Central memory CD8-positive, alpha-beta T cell (primary cell): ENCODE data around the gene HDGFL1.

Experiments
- ATAC-seq: fragments of 150-1000 bp; cut with Tn5 transposase; replicated peaks from 2 replicates; pipeline ENCODE4 v1.10.0; 2022; ENCODE audit warnings: mild to moderate bottlenecking, moderate FRiP score, moderate number of reproducible peaks; ENCODE audit not compliant: poor library complexity, severe bottlenecking; ENCODE audit errors: extremely low read depth
- DNase-seq, 2 donors: peaks; one replicate each; pipeline ENCODE4 v3.0.0; 2021; ENCODE audit warnings: low spot score in 2 of 2
- H3K27ac Mint-ChIP-seq: one replicate; pipeline ENCODE4 v1.8.0; 2022; ENCODE audit warnings: low read depth, mild to moderate bottlenecking, moderate library complexity, mixed read lengths
- H3K27me3 Mint-ChIP-seq: one replicate; pipeline ENCODE4 v1.8.0; 2022; ENCODE audit warnings: mixed read lengths
- H3K36me3 Mint-ChIP-seq: one replicate; pipeline ENCODE4 v1.8.0; 2022; ENCODE audit warnings: mild to moderate bottlenecking, moderate library complexity, mixed read lengths; ENCODE audit not compliant: insufficient read depth
- H3K4me1 Mint-ChIP-seq: one replicate; pipeline ENCODE4 v1.8.0; 2022; ENCODE audit warnings: mixed read lengths
- H3K4me3 Mint-ChIP-seq: one replicate; pipeline ENCODE4 v1.8.0; 2022; ENCODE audit warnings: mild to moderate bottlenecking, moderate library complexity, mixed read lengths
- H3K9me3 Mint-ChIP-seq: one replicate; pipeline ENCODE4 v1.8.0; 2022; ENCODE audit warnings: mixed read lengths

HDGFL1 gene

GRCh38 chr6:22569281-22570184 lies at the start of gene HDGFL1:
Gene HDGFL1, plus strand, starts transcription at chr6:22569566. Its CDS starts 10 bp downstream, at chr6:22569576.
- H3K27me3 Mint-ChIP-seq = no peaks in the 10 kb centered on the region
- H3K4me3 Mint-ChIP-seq = no peak within 1 kb of the TSS
- ATAC-seq (no peak), DNase-seq (no peak)
- H3K27ac Mint-ChIP-seq = no peak within 1 kb of the TSS
- H3K36me3 Mint-ChIP-seq = no peaks in the 10 kb centered on the region
- no peaks in the 10 kb centered on the region for H3K9me3 Mint-ChIP-seq
- H3K4me1 Mint-ChIP-seq = no peaks in the 10 kb centered on the region

GRCh38 chr6:22521035-22521434 lies 48.3 kb upstream of the HDGFL1 start:
- H3K27ac Mint-ChIP-seq = no peak overlapping the region
- peaks cover 16% of the 10 kb centered on the region for H3K9me3 Mint-ChIP-seq
- H3K36me3 Mint-ChIP-seq = no peaks in the 10 kb centered on the region
- ATAC-seq (no peak), DNase-seq (no peak)
- H3K27me3 Mint-ChIP-seq = no peaks in the 10 kb centered on the region
- no peaks in the 10 kb centered on the region for H3K4me1 Mint-ChIP-seq
- no peak overlapping the region for H3K4me3 Mint-ChIP-seq

GRCh38 chr6:22526736-22527135 lies 42.6 kb upstream of the HDGFL1 start:
- Mint-ChIP-seq H3K36me3 (no peaks in the 10 kb centered on the region), H3K27ac (no peak overlapping the region), H3K4me1 (no peaks in the 10 kb centered on the region), H3K27me3 (no peaks in the 10 kb centered on the region), H3K4me3 (no peak overlapping the region), H3K9me3 (peaks cover 9% of the 10 kb centered on the region)
- ATAC-seq = no peak
- DNase-seq = no peak

GRCh38 chr6:22529866-22530265 lies 39.5 kb upstream of the HDGFL1 start:
- no peaks in the 10 kb centered on the region for H3K27me3 Mint-ChIP-seq
- no peaks in the 10 kb centered on the region for H3K4me1 Mint-ChIP-seq
- no peak overlapping the region for H3K4me3 Mint-ChIP-seq
- no peaks in the 10 kb centered on the region for H3K9me3 Mint-ChIP-seq
- H3K27ac Mint-ChIP-seq = no peak overlapping the region
- ATAC-seq = no peak
- DNase-seq = no peak
- no peaks in the 10 kb centered on the region for H3K36me3 Mint-ChIP-seq

- Mint-ChIP-seq H3K36me3 (no peaks in the 10 kb centered on the region), H3K9me3 (no peaks in the 10 kb centered on the region), H3K27me3 (no peaks in the 10 kb centered on the region), H3K4me1 (no peaks in the 10 kb centered on the region), H3K27ac (no peak overlapping the region), H3K4me3 (no peak overlapping the region)
- ATAC-seq (no peak), DNase-seq (no peak)
These were observed 38.9 kb upstream of the HDGFL1 start for GRCh38 chr6:22530506-22530905.

- Mint-ChIP-seq H3K27ac (no peak overlapping the region), H3K27me3 (no peaks in the 10 kb centered on the region), H3K4me1 (no peaks in the 10 kb centered on the region), H3K36me3 (no peaks in the 10 kb centered on the region), H3K9me3 (peaks cover 9% of the 10 kb centered on the region), H3K4me3 (no peak overlapping the region)
- DNase-seq (no peak), ATAC-seq (no peak)
These were observed 33.2 kb upstream of the HDGFL1 start for GRCh38 chr6:22536122-22536521.

GRCh38 chr6:22544476-22544875 lies 24.9 kb upstream of the HDGFL1 start:
- Mint-ChIP-seq H3K9me3 (peaks cover 3% of the 10 kb centered on the region), H3K27me3 (no peaks in the 10 kb centered on the region), H3K4me3 (no peak overlapping the region), H3K27ac (no peak overlapping the region), H3K4me1 (no peaks in the 10 kb centered on the region), H3K36me3 (no peaks in the 10 kb centered on the region)
- ATAC-seq (no peak), DNase-seq (no peak)

GRCh38 chr6:22545051-22545450 lies 24.3 kb upstream of the HDGFL1 start:
- ATAC-seq = no peak
- no peak for DNase-seq
- Mint-ChIP-seq H3K36me3 (no peaks in the 10 kb centered on the region), H3K27me3 (no peaks in the 10 kb centered on the region), H3K27ac (no peak overlapping the region), H3K4me3 (no peak overlapping the region), H3K4me1 (no peaks in the 10 kb centered on the region), H3K9me3 (peaks cover 6% of the 10 kb centered on the region)

- no peaks in the 10 kb centered on the region for H3K4me1 Mint-ChIP-seq
- DNase-seq = no peak
- H3K36me3 Mint-ChIP-seq = no peaks in the 10 kb centered on the region
- no peaks in the 10 kb centered on the region for H3K27me3 Mint-ChIP-seq
- no peak overlapping the region for H3K27ac Mint-ChIP-seq
- H3K9me3 Mint-ChIP-seq = peaks cover 7% of the 10 kb centered on the region
- ATAC-seq = no peak
- no peak overlapping the region for H3K4me3 Mint-ChIP-seq
These were observed 23.1 kb upstream of the HDGFL1 start for GRCh38 chr6:22546236-22546635.

GRCh38 chr6:22550971-22551670 lies 18.2 kb upstream of the HDGFL1 start:
- Mint-ChIP-seq H3K36me3 (no peaks in the 10 kb centered on the region), H3K27ac (no peak overlapping the region), H3K27me3 (no peaks in the 10 kb centered on the region), H3K9me3 (peaks cover 7% of the 10 kb centered on the region), H3K4me1 (no peaks in the 10 kb centered on the region), H3K4me3 (no peak overlapping the region)
- ATAC-seq (no peak), DNase-seq (no peak)

- Mint-ChIP-seq H3K4me3 (no peak overlapping the region), H3K4me1 (no peaks in the 10 kb centered on the region), H3K27ac (no peak overlapping the region), H3K27me3 (no peaks in the 10 kb centered on the region), H3K36me3 (peaks cover 3% of the 10 kb centered on the region), H3K9me3 (peaks cover 6% of the 10 kb centered on the region)
- ATAC-seq = no peak
- DNase-seq = no peak
These were observed 13.1 kb upstream of the HDGFL1 start for GRCh38 chr6:22556266-22556665.

GRCh38 chr6:22557007-22557406 lies 12.4 kb upstream of the HDGFL1 start:
- ATAC-seq (no peak), DNase-seq (no peak)
- Mint-ChIP-seq H3K36me3 (peaks cover 3% of the 10 kb centered on the region), H3K27ac (no peak overlapping the region), H3K4me1 (no peaks in the 10 kb centered on the region), H3K27me3 (no peaks in the 10 kb centered on the region), H3K9me3 (peaks cover 6% of the 10 kb centered on the region), H3K4me3 (no peak overlapping the region)

- Mint-ChIP-seq H3K36me3 (peaks cover 3% of the 10 kb centered on the region), H3K9me3 (peaks cover 6% of the 10 kb centered on the region), H3K27ac (no peak overlapping the region), H3K4me1 (no peaks in the 10 kb centered on the region), H3K27me3 (no peaks in the 10 kb centered on the region), H3K4me3 (no peak overlapping the region)
- no peak for ATAC-seq
- no peak for DNase-seq
These were observed 11.0 kb upstream of the HDGFL1 start for GRCh38 chr6:22558288-22558882.
